SW480 (cell line): ENCODE data around the gene KLRC3.
"Not testable (repeated sequence)": the region's sequence is repeated elsewhere in the genome, so short reads cannot be mapped to it uniquely, and the experiment has no call there.

ENCODE experiments used
- DNase-seq: peaks from one replicate; pipeline ENCODE4 v3.0.0-alpha.2; 2016; ENCODE audit warnings: low spot score

Gene KLRC3

GRCh38 chr12:10398168-10398567 lies 22.2 kb downstream of the KLRC3 start:
- no peak for DNase-seq

GRCh38 chr12:10397296-10397695 lies 23.1 kb downstream of the KLRC3 start:
- DNase-seq, result peak; percentile 37

GRCh38 chr12:10396176-10396575 lies 24.2 kb downstream of the KLRC3 start:
- DNase-seq, result not testable (repeated sequence)

- peak; percentile 96 for DNase-seq
These were observed 24.9 kb downstream of the KLRC3 start for GRCh38 chr12:10395390-10395998.

- DNase-seq, result peak; percentile 47
These were observed 25.8 kb downstream of the KLRC3 start for GRCh38 chr12:10394531-10395152.

GRCh38 chr12:10393291-10393690 lies 27.1 kb downstream of the KLRC3 start:
- DNase-seq, result no peak

- peak; percentile 70 for DNase-seq
These were observed 27.9 kb downstream of the KLRC3 start for GRCh38 chr12:10392394-10392930.

- DNase-seq, result not testable (repeated sequence)
These were observed 29.4 kb downstream of the KLRC3 start for GRCh38 chr12:10390991-10391390.

GRCh38 chr12:10389904-10390303 lies 30.5 kb downstream of the KLRC3 start, which contains the start of gene KLRK1:
Gene KLRK1 (minus strand): TSS chr12:10390041. CDS start chr12:10388810, 1,231 bp downstream.
- no peak for DNase-seq

- DNase-seq, result no peak
These were observed 31.6 kb downstream of the KLRC3 start for GRCh38 chr12:10388624-10389413.

- not testable (repeated sequence) for DNase-seq
These were observed 32.9 kb downstream of the KLRC3 start for GRCh38 chr12:10387498-10387897.

GRCh38 chr12:10386857-10387256 lies 33.5 kb downstream of the KLRC3 start:
- no peak for DNase-seq

- peak; percentile 33 for DNase-seq
These were observed 35.2 kb downstream of the KLRC3 start for GRCh38 chr12:10385166-10385613.

- DNase-seq, result no peak
These were observed 36.2 kb downstream of the KLRC3 start for GRCh38 chr12:10384191-10384590.

- no peak for DNase-seq
These were observed 38.3 kb downstream of the KLRC3 start for GRCh38 chr12:10381928-10382628.

- not testable (repeated sequence) for DNase-seq
These were observed 41.7 kb downstream of the KLRC3 start for GRCh38 chr12:10378737-10379136.

- DNase-seq, result no peak
These were observed 45.8 kb downstream of the KLRC3 start for GRCh38 chr12:10374624-10375018.

GRCh38 chr12:10372559-10372958 lies 47.8 kb downstream of the KLRC3 start:
- no peak for DNase-seq

- DNase-seq, result not testable (repeated sequence)
These were observed 48.4 kb downstream of the KLRC3 start for GRCh38 chr12:10371893-10372535.

- DNase-seq, result no peak
These were observed 50.6 kb downstream of the KLRC3 start for GRCh38 chr12:10369557-10370415.
